ENCODE data around the gene S100A8. TPM values are rescaled to one million over a fixed set of nuclear protein-coding genes. Genes with fewer than 3 reads are reported as not detected.

S100A8 gene
- total RNA-seq, 1 experiment from 2014 or later, result 1.4 TPM

- Histone ChIP-seq H3K4me2 (ENCODE audit: low read length) (no peak overlapping the region), H3K9ac (ENCODE audit: low read length) (no peak overlapping the region), H3K9me2 (ENCODE audit: insufficient read depth) (no peaks in the 10 kb centered on the region), H3K27ac (ENCODE audit: low read depth, low read length) (no peak overlapping the region), H3K9me3 (ENCODE audit: control insufficient read depth in 1 of 2, insufficient read depth in 1 of 2, low read depth in 1 of 2, low read length in 2 of 2) (no peaks in the 10 kb centered on the region), H3K4me3 (replicated peaks in 1 of 2; ENCODE audit: low read depth in 1 of 2, low read length in 2 of 2) (no peak overlapping the region), H2AFZ (ENCODE audit: low read depth, low read length, poor library complexity, severe bottlenecking) (no peak overlapping the region), H3K27me3 (ENCODE audit: insufficient read depth, low read length) (peaks cover 91% of the 10 kb centered on the region), H4K20me1 (ENCODE audit: insufficient read depth) (no peaks in the 10 kb centered on the region), H3K4me1 (ENCODE audit: control insufficient read depth in 1 of 2, insufficient read depth in 2 of 2, low read length in 2 of 2) (no peaks in the 10 kb centered on the region), H3K79me2 (ENCODE audit: insufficient read depth, low read length) (no peaks in the 10 kb centered on the region), H3K36me3 (ENCODE audit: control insufficient read depth in 1 of 2, insufficient read depth in 2 of 2, low read length in 2 of 2) (no peaks in the 10 kb centered on the region)
- TF ChIP-seq CEBPB (IDR thresholded peaks at IDR 0.05; ENCODE audit: low read depth) (no peak), SP1 (IDR thresholded peaks at IDR 0.05; ENCODE audit: low read depth) (no peak), EGR1 (IDR thresholded peaks at IDR 0.05; ENCODE audit: low read depth) (no peak), POLR2AphosphoS5 (IDR thresholded peaks at IDR 0.05; ENCODE audit: low read depth, low read length) (no peak), SIN3A (IDR thresholded peaks at IDR 0.05; ENCODE audit: low read depth) (no peak), ATF3 (IDR thresholded peaks at IDR 0.05) (no peak), YY1 (IDR thresholded peaks at IDR 0.05; ENCODE audit: extremely low read depth, insufficient replicate concordance, low read depth, low read length) (no peak), CBX3 (IDR thresholded peaks at IDR 0.05; ENCODE audit: low read depth) (no peak), ZBTB33 (IDR thresholded peaks at IDR 0.05; ENCODE audit: extremely low read depth, insufficient replicate concordance, low read length) (no peak), EZH2 (IDR thresholded peaks at IDR 0.05) (no peak)
- ChIA-PET RAD21 (ENCODE audit: low non-redundant PET in 1 of 2, low total read pairs in 2 of 2, uncharacterized antibody in 2 of 2, unreplicated experiment in 2 of 2) (no interaction called here), CTCF (no interaction called here), POLR2A (no interaction called here)
- no peak for ATAC-seq
- intact Hi-C loops (cut with micrococcal nuclease), result no loop called here
- no peak for DNase-seq (ENCODE audit: low read depth, low spot score)
- no TSS peak for BruUV-seq (replicated peaks)
Measured at GRCh38 chr1:153432874-153433681, 42.2 kb upstream of the S100A8 start.

All from HCT116 (cell line).